Small intestine (tissue), 7 donors: ENCODE results near the gene GMPS. TPM values are rescaled to one million over a fixed set of nuclear protein-coding genes. Genes with fewer than 3 reads are reported as not detected.
"Not testable (repeated sequence)": the region's sequence is repeated elsewhere in the genome, so short reads cannot be mapped to it uniquely, and the experiment has no call there.

Source experiments
- DNase-seq, 2 donors: peaks; one replicate each; pipeline versions ENCODE4 v3.0.0 to v3.0.0-alpha.2; 2013
- FAIRE-seq: peaks from 2 replicates; lab custom pipeline; 2012; peaks lifted over from hg19 to GRCh38; lab: Jason Lieb, UNC
- H3K27ac ChIP-seq, 3 donors: one replicate each; pipeline ENCODE4 v1.5.1; 2013; ENCODE audit warnings: low read length in 2 of 3, mild to moderate bottlenecking in 2 of 3, control low read depth in 1 of 3, inconsistent platforms in 1 of 3, low read depth in 1 of 3, moderate library complexity in 1 of 3
- H3K27me3 ChIP-seq, 3 donors: one replicate each; pipeline ENCODE4 v1.6.1; 2013; ENCODE audit warnings: low read length in 3 of 3, inconsistent platforms in 1 of 3; ENCODE audit not compliant: control insufficient read depth in 3 of 3, insufficient read depth in 3 of 3
- H3K36me3 ChIP-seq, 3 donors: one replicate each; pipeline ENCODE4 v1.6.1; 2013; ENCODE audit warnings: low read length in 3 of 3, inconsistent platforms in 1 of 3, low read depth in 1 of 3, mild to moderate bottlenecking in 1 of 3, moderate library complexity in 1 of 3; ENCODE audit not compliant: control insufficient read depth in 3 of 3, insufficient read depth in 2 of 3
- H3K4me1 ChIP-seq, 3 donors: one replicate each; pipeline ENCODE4 v1.6.1; 2013; ENCODE audit warnings: low read length in 2 of 3, inconsistent platforms in 1 of 3, low read depth in 1 of 3, mild to moderate bottlenecking in 1 of 3, moderate library complexity in 1 of 3; ENCODE audit not compliant: control insufficient read depth in 3 of 3, insufficient read depth in 2 of 3
- H3K4me3 ChIP-seq, 3 donors: one replicate each; pipeline ENCODE4 v1.5.1; 2013; ENCODE audit warnings: low read length in 3 of 3, control low read depth in 1 of 3, inconsistent platforms in 1 of 3, low read depth in 1 of 3, mild to moderate bottlenecking in 1 of 3, moderate library complexity in 1 of 3
- H3K9me3 ChIP-seq, 2 donors: one replicate each; pipeline ENCODE4 v1.6.1; 2013; ENCODE audit warnings: low read depth in 1 of 2, low read length in 1 of 2; ENCODE audit not compliant: control insufficient read depth in 2 of 2, insufficient read depth in 1 of 2
- WGBS, 3 donors: extraction: QIAGEN DNeasy Blood & Tissue Kit; methylation state at CpG; one replicate each; pipeline ENCODE4 v1.1.7; 2013; 5-methylcytosine and 5-hydroxymethylcytosine counted together
- polyA plus RNA-seq, 4 donors: library from polyadenylated mRNA; stranded (reverse) in 3 of 4; unstranded in 1 of 4; fragments of 200-250 nt in 3 of 4; fragments of 120-200 nt in 1 of 4; gene quantifications; one replicate each; pipeline versions ENCODE4 v1.2.1 to v1.2.3, GENCODE V29; 2013
- donor health status: healthy with polysubstance abuse.
- donor health status: control.
- donor health status: control.
- donor health status: Bipolar disorder and iron deficiency.
- donor health status: healthy.

GMPS gene
- polyA plus RNA-seq, 4 donors, result 8.9 to 39.2 (median 18.9) TPM

- Histone ChIP-seq H3K27ac (no peak overlapping the region), H3K4me3 (no peak overlapping the region), H3K4me1 (no peaks in the 10 kb centered on the region), H3K36me3 (no peaks in the 10 kb centered on the region), H3K9me3 (no peaks in the 10 kb centered on the region), H3K27me3 (no peaks in the 10 kb centered on the region)
- 71 to 83% (median 73%) methylated on average over 3 of the region's 3 CpGs for WGBS, 3 donors
- no peak for FAIRE-seq
- DNase-seq, result no peak
Measured at GRCh38 chr3:155958676-155959075, 88.2 kb downstream of the GMPS start.

GRCh38 chr3:155960060-155960459 is 89.6 kb downstream of the GMPS start:
- FAIRE-seq, result no peak
- 76 to 91% (median 90%) methylated on average over 8 of the region's 8 CpGs for WGBS, 3 donors
- no peaks in the 10 kb centered on the region for H3K27me3 ChIP-seq

GRCh38 chr3:155961044-155961443 is 90.6 kb downstream of the GMPS start:
- not testable (repeated sequence) for H3K4me1 ChIP-seq, DNase-seq, H3K27me3 ChIP-seq, H3K9me3 ChIP-seq, H3K27ac ChIP-seq, FAIRE-seq, H3K36me3 ChIP-seq, H3K4me3 ChIP-seq
- 89 to 94% (median 94%) methylated on average over 5 of the region's 5 CpGs for WGBS, 3 donors

More at GRCh38 chr3:155960060-155960459, 89.6 kb downstream of the GMPS start:
- no peaks in the 10 kb centered on the region for H3K9me3 ChIP-seq
- no peak overlapping the region for H3K4me3 ChIP-seq
- no peak for DNase-seq
- no peak overlapping the region for H3K27ac ChIP-seq
- H3K36me3 ChIP-seq, result no peaks in the 10 kb centered on the region
- H3K4me1 ChIP-seq, result no peaks in the 10 kb centered on the region

DNA sequence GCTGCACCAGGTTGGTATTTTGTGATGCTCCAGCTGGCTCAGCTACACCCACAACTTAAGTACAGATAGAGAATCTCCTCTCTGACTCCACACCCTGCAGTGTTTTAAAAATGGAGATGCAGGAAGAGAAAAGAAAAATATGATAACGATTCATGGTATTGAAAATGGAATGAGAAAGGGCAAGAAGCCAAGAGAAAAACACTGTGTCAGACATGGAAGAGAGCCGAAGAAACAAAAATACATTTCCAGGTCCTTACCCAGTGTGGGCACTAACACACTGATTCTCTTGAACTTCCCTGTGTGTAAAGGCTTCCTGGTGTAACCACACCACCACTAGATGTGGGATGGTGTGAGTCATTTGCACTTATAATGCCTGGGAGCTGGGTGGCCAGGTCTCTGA is 93.1 kb downstream of the GMPS start:
- Histone ChIP-seq H3K36me3 (no peaks in the 10 kb centered on the region), H3K27me3 (no peaks in the 10 kb centered on the region), H3K27ac (no peak overlapping the region), H3K4me1 (no peaks in the 10 kb centered on the region), H3K4me3 (no peak overlapping the region), H3K9me3 (no peaks in the 10 kb centered on the region)
- DNase-seq, result no peak
- WGBS, 3 donors, result 68 to 78% (median 73%) methylated on average over 2 of the region's 2 CpGs
- no peak for FAIRE-seq

DNA sequence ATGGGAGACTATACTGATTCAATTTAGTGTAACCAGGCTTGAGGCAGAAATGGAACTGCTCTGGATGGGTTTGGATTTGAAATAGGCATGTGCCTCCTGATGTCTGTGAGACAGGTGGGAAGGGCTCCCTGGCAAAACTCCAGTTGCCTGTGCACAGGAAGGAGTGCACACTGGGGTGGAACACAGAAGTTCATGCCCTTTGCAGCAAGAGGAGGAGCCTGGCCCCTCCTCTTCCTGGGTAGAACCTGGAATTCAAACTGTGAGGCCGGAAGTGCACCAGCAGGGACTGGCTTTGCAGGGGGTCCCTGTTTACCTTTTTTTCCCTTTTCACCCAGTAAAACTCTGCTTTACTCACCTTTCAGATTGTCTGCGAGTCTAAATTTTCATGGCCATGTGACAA is 99.9 kb downstream of the GMPS start:
- WGBS, 3 donors, result 90 to 96% (median 95%) methylated on average over 2 of the region's 2 CpGs
- Histone ChIP-seq H3K36me3 (no peaks in the 10 kb centered on the region), H3K27me3 (no peaks in the 10 kb centered on the region), H3K27ac (no peak overlapping the region), H3K4me1 (no peaks in the 10 kb centered on the region), H3K4me3 (no peak overlapping the region), H3K9me3 (peaks cover 0 to 7% of the 10 kb centered on the region in 2 donors)
- FAIRE-seq, result no peak
- no peak for DNase-seq

GRCh38 chr3:155972885-155973584 is 102.6 kb downstream of the GMPS start:
- Histone ChIP-seq H3K4me3 (no peak overlapping the region), H3K9me3 (peaks cover 0 to 7% of the 10 kb centered on the region in 2 donors), H3K36me3 (no peaks in the 10 kb centered on the region), H3K4me1 (no peaks in the 10 kb centered on the region), H3K27me3 (no peaks in the 10 kb centered on the region), H3K27ac (no peak overlapping the region)
- peak; percentile 26 to 52 for DNase-seq
- 19 to 55% (median 36%) methylated on average over 4 of the region's 4 CpGs for WGBS, 3 donors
- FAIRE-seq, result no peak

GRCh38 chr3:155978324-155978723 is 107.9 kb downstream of the GMPS start:
- H3K9me3 ChIP-seq, result no peaks in the 10 kb centered on the region
- no peak overlapping the region for H3K27ac ChIP-seq
- no peak for DNase-seq
- FAIRE-seq, result no peak
- WGBS, 3 donors, result 80 to 91% (median 83%) methylated on average over 3 of the region's 3 CpGs
- H3K36me3 ChIP-seq, result no peaks in the 10 kb centered on the region
- no peaks in the 10 kb centered on the region for H3K4me1 ChIP-seq
- H3K4me3 ChIP-seq, result no peak overlapping the region
- H3K27me3 ChIP-seq, result no peaks in the 10 kb centered on the region

GRCh38 chr3:155979746-155980145 is 109.3 kb downstream of the GMPS start:
- FAIRE-seq (no peak), DNase-seq (no peak)
- WGBS, 3 donors, result 90 to 91% (median 90%) methylated on average over 3 of the region's 3 CpGs
- Histone ChIP-seq H3K4me3 (no peak overlapping the region), H3K27ac (no peak overlapping the region), H3K27me3 (no peaks in the 10 kb centered on the region), H3K9me3 (no peaks in the 10 kb centered on the region), H3K4me1 (no peaks in the 10 kb centered on the region), H3K36me3 (no peaks in the 10 kb centered on the region)

GRCh38 chr3:155981669-155982068 is 111.2 kb downstream of the GMPS start:
- 72 to 77% (median 73%) methylated on average over 3 of the region's 3 CpGs for WGBS, 3 donors

More at GRCh38 chr3:155981669-155982068, 111.2 kb downstream of the GMPS start:
- DNase-seq, result no peak
- Histone ChIP-seq H3K4me3 (no peak overlapping the region), H3K27me3 (no peaks in the 10 kb centered on the region), H3K36me3 (no peaks in the 10 kb centered on the region), H3K4me1 (no peaks in the 10 kb centered on the region), H3K9me3 (no peaks in the 10 kb centered on the region), H3K27ac (no peak overlapping the region)
- FAIRE-seq, result no peak
